Measurements from ENCODE around the gene PALM2AKAP2. TPM values are rescaled to one million over a fixed set of nuclear protein-coding genes. Genes with fewer than 3 reads are reported as not detected.
A peak's percentile ranks its signal among the peaks of the same experiment; 100 is the strongest.

The PALM2AKAP2 gene
- total RNA-seq, 4 donors from 2014 or later: 0.15 to 1.4 (median 1.0) TPM

DNA sequence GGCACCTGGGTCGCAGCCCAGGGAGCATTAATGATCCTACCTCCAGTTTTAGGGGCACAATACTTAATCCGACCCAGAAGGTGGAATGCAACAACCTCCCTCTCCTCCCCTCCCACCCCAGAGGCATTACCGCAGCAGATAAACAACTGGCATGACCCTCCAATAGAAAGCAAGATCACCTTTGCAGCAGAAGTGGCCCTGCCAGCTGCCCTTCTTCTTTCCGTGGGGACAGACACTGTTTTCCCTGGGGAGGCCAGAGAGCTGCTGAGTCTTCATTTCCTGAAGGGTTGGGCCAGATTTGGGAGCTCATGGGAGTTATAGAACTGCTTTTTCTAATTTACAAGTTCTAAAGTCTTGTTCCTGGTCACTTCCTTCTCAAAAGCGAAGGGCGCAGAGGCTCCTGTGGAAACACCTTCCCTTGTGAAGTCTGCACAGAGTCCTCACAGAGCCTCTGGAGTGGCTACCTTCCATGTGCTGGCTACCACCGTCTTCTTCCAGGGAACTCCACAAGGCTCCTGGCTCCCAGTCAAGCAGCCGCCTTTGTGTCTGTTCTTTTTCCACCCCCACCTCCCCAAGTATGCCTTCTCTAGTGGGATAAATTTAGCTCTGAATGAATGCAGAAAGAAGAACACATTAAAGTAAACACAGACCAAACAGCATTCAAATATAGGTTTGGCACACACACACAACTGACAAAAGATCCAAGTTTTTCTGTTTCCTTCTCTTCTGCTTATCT is 8.0 kb upstream of the PALM2AKAP2 start:
- no peak for DNase-seq
- no peak for TF ChIP-seq POLR2A (IDR thresholded peaks at IDR 0.05)
- TF ChIP-seq, protein P1, sequence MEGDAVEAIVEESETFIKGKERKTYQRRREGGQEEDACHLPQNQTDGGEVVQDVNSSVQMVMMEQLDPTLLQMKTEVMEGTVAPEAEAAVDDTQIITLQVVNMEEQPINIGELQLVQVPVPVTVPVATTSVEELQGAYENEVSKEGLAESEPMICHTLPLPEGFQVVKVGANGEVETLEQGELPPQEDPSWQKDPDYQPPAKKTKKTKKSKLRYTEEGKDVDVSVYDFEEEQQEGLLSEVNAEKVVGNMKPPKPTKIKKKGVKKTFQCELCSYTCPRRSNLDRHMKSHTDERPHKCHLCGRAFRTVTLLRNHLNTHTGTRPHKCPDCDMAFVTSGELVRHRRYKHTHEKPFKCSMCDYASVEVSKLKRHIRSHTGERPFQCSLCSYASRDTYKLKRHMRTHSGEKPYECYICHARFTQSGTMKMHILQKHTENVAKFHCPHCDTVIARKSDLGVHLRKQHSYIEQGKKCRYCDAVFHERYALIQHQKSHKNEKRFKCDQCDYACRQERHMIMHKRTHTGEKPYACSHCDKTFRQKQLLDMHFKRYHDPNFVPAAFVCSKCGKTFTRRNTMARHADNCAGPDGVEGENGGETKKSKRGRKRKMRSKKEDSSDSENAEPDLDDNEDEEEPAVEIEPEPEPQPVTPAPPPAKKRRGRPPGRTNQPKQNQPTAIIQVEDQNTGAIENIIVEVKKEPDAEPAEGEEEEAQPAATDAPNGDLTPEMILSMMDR (IDR thresholded peaks at IDR 0.05 in 4 of 5, conservative IDR thresholded peaks at IDR 0.05 in 1 of 5): no peak
- in situ Hi-C loops (cut with MboI; ENCODE audit: low sequenced_read_pairs in 4 of 4) (loop anchor here in 1 of 4 donors (10.0 kb wide), 1 partner anchor 63 kb away; no protein-coding TSS in a partner anchor), intact Hi-C loops (cut with DNase I; ENCODE audit: low total_unique reads) (no loop called here)
- no peak for ATAC-seq
- H3K4me1 ChIP-seq: peaks cover 4 to 5% of the 10 kb centered on the region in 2 donors
- H3K9me3 ChIP-seq: no peaks in the 10 kb centered on the region
- H3K36me3 ChIP-seq: no peaks in the 10 kb centered on the region
- no peak overlapping the region for H3K4me3 ChIP-seq
- H3K27ac ChIP-seq: no peak overlapping the region
- peaks cover 0 to 3% (median 0%) of the 10 kb centered on the region in 3 donors for H3K27me3 ChIP-seq

DNA sequence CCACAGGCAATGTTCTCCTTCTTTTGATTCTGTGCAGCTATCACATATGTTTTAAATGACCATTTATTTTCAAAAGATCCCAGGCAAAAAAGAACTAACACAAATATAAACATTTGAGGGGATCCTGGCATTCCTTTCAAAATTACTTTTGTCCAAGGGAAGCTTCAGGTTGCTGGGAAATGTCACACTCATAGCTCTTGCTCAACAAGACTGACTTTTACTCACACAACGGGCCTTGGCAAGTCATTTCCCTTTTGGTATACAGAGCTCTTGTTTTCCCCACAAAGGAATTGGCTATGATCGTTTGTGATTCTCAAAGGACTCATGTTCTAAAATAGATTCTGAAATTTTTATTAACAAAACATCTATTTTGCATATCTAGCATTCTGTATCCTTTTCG is 4.5 kb upstream of the PALM2AKAP2 start:
- Histone ChIP-seq H3K4me1 (peaks cover 4 to 5% of the 10 kb centered on the region in 2 donors), H3K27me3 (peaks cover 0 to 2% (median 2%) of the 10 kb centered on the region in 3 donors), H3K4me3 (no peak overlapping the region), H3K36me3 (no peaks in the 10 kb centered on the region), H3K27ac (no peak overlapping the region), H3K9me3 (no peaks in the 10 kb centered on the region)
- in situ Hi-C loops (cut with MboI; ENCODE audit: low sequenced_read_pairs in 4 of 4) (loop anchor here in 1 of 4 donors (10.0 kb wide), 1 partner anchor 59 kb away; no protein-coding TSS in a partner anchor), intact Hi-C loops (cut with DNase I; ENCODE audit: low total_unique reads) (no loop called here)
- ATAC-seq (no peak), DNase-seq (no peak)
- TF ChIP-seq, protein P1 (IDR thresholded peaks at IDR 0.05 in 4 of 5, conservative IDR thresholded peaks at IDR 0.05 in 1 of 5): no peak
- no peak for TF ChIP-seq POLR2A (IDR thresholded peaks at IDR 0.05)

DNA sequence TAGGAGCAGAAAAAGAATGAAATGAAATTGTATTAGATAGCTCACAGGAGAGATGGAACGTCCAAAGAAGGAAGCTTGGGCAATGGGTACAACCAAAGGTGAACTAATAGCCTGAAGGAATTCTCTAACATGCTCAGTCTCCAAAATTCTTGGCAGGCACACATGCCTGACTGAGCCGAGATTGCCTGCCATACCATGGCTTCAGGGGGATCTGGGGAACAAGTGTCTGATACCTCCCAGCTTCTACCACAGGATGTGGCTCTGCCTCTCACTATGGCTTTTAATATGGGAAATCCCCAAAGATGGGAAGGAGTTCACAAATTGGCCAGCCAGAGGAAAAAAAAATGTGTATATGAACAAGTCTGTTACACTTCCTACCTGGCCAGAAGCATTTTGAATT is 3.6 kb upstream of the PALM2AKAP2 start:
- no peak for DNase-seq
- in situ Hi-C loops (cut with MboI; ENCODE audit: low sequenced_read_pairs in 4 of 4) (loop anchor here in 1 of 4 donors (10.0 kb wide), 1 partner anchor 58 kb away; no protein-coding TSS in a partner anchor), intact Hi-C loops (cut with DNase I; ENCODE audit: low total_unique reads) (no loop called here)
- no peak for ATAC-seq
- peaks cover 6 to 9% of the 10 kb centered on the region in 2 donors for H3K4me1 ChIP-seq
- H3K9me3 ChIP-seq: no peaks in the 10 kb centered on the region
- TF ChIP-seq, protein P1 (IDR thresholded peaks at IDR 0.05 in 4 of 5, conservative IDR thresholded peaks at IDR 0.05 in 1 of 5): no peak
- TF ChIP-seq POLR2A (IDR thresholded peaks at IDR 0.05): no peak
- no peaks in the 10 kb centered on the region for H3K36me3 ChIP-seq
- no peak overlapping the region for H3K4me3 ChIP-seq
- peaks cover 0 to 4% (median 2%) of the 10 kb centered on the region in 3 donors for H3K27me3 ChIP-seq
- H3K27ac ChIP-seq: no peak overlapping the region

DNA sequence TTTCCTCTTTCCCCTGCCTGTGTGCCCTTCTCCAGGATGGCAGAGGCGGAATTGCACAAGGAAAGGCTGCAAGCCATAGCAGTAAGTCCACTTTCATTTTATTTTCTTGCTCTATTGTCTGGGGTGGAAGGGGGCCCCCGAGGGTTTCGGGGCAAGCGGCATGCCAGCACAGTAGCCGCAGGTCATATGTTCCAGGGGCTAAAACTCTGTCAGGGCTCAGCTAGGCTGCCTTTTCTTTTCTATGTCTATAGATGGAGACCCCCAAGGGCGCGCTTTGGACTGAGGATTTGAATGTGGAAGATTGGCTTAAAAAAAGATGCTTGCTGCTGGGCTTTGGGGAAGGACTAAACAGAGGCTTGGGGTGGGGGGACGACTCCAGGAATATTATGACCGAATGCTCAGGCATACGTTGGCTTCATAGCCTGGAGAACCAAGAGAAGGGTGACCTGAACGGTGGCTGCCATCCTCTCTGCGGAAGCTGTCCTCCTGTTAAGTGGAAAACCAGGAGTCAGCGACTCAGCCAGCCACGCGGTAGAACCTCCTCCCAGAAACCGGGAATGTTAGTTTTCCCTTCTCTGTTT is 545 bp downstream of the PALM2AKAP2 start:
- ATAC-seq: peak in 1 of 2 donors; percentile 40
- no peaks in the 10 kb centered on the region for H3K36me3 ChIP-seq
- peak overlapping the region; percentile 58 to 64 (median 58) for H3K4me3 ChIP-seq
- intact Hi-C loops (cut with DNase I; ENCODE audit: low total_unique reads) (no loop called here), in situ Hi-C loops (cut with MboI; ENCODE audit: low sequenced_read_pairs in 4 of 4) (no loop called here)
- TF ChIP-seq, protein P1 (IDR thresholded peaks at IDR 0.05 in 4 of 5, conservative IDR thresholded peaks at IDR 0.05 in 1 of 5): no peak
- no peak for TF ChIP-seq POLR2A (IDR thresholded peaks at IDR 0.05)
- no peaks in the 10 kb centered on the region for H3K9me3 ChIP-seq
- DNase-seq: no peak
- H3K27me3 ChIP-seq: peaks cover 0 to 4% (median 2%) of the 10 kb centered on the region in 3 donors
- H3K4me1 ChIP-seq: peaks cover 6 to 8% of the 10 kb centered on the region in 2 donors
- H3K27ac ChIP-seq: peak overlapping the region; percentile 23 to 66 (median 48)

All from gastrocnemius medialis (tissue), 4 donors.